ENCODE data around the gene LRFN4.
"Not testable (repeated sequence)": the region's sequence is repeated elsewhere in the genome, so short reads cannot be mapped to it uniquely, and the experiment has no call there.

LRFN4 gene

GRCh38 chr11:66820381-66820780 is 36.5 kb upstream of the LRFN4 start:
- no peak overlapping the region for H2AFZ ChIP-seq (ENCODE audit: low read depth, low read length, severe bottlenecking)
- H3K9me3 ChIP-seq (ENCODE audit: insufficient read depth, low read length), result no peaks in the 10 kb centered on the region
- H3K9ac ChIP-seq (ENCODE audit: low read length), result no peak overlapping the region
- no peaks in the 10 kb centered on the region for H3K27me3 ChIP-seq (ENCODE audit: low read length)
- H3K36me3 ChIP-seq (ENCODE audit: low read length), result no peaks in the 10 kb centered on the region; the same call in 1 of the 2 replicates
- TF ChIP-seq EZH2phosphoT487 (conservative IDR thresholded peaks at IDR 0.05; ENCODE audit: low read length), result no peak
- no peak for TF ChIP-seq CTCF (IDR thresholded peaks at IDR 0.05; ENCODE audit: insufficient read depth, low read length, poor library complexity, severe bottlenecking)
- H3F3A ChIP-seq (ENCODE audit: insufficient read depth), result no peaks in the 10 kb centered on the region
- H3K79me2 ChIP-seq (ENCODE audit: insufficient read depth, low read length), result no peaks in the 10 kb centered on the region
- H4K20me1 ChIP-seq (ENCODE audit: low read depth, low read length), result no peaks in the 10 kb centered on the region
- H3K4me2 ChIP-seq (ENCODE audit: low read depth, low read length, poor library complexity, severe bottlenecking), result no peak overlapping the region
- no peak overlapping the region for H3K27ac ChIP-seq (ENCODE audit: low read depth, low read length)
- H3K4me3 ChIP-seq (ENCODE audit: insufficient read depth, low read length, poor library complexity, severe bottlenecking), result no peak overlapping the region
- no peaks in the 10 kb centered on the region for H3K9me2 ChIP-seq (replicated peaks; ENCODE audit: insufficient read depth, low read length)

- no peak overlapping the region for H3K4me2 ChIP-seq (ENCODE audit: low read depth, low read length, poor library complexity, severe bottlenecking)
- no peaks in the 10 kb centered on the region for H3F3A ChIP-seq (ENCODE audit: insufficient read depth)
- no peak overlapping the region for H3K27ac ChIP-seq (ENCODE audit: low read depth, low read length)
- no peaks in the 10 kb centered on the region for H3K9me3 ChIP-seq (ENCODE audit: insufficient read depth, low read length)
- H3K79me2 ChIP-seq (ENCODE audit: insufficient read depth, low read length), result no peaks in the 10 kb centered on the region
- no peak for TF ChIP-seq CTCF (IDR thresholded peaks at IDR 0.05; ENCODE audit: insufficient read depth, low read length, poor library complexity, severe bottlenecking)
- TF ChIP-seq EZH2phosphoT487 (conservative IDR thresholded peaks at IDR 0.05; ENCODE audit: low read length), result no peak
- no peaks in the 10 kb centered on the region for H3K9me2 ChIP-seq (replicated peaks; ENCODE audit: insufficient read depth, low read length)
- H4K20me1 ChIP-seq (ENCODE audit: low read depth, low read length), result no peaks in the 10 kb centered on the region
- H3K27me3 ChIP-seq (ENCODE audit: low read length), result no peaks in the 10 kb centered on the region
- no peak overlapping the region for H2AFZ ChIP-seq (ENCODE audit: low read depth, low read length, severe bottlenecking)
- no peak overlapping the region for H3K9ac ChIP-seq (ENCODE audit: low read length)
- H3K36me3 ChIP-seq (ENCODE audit: low read length), result no peaks in the 10 kb centered on the region; the same call in 1 of the 2 replicates
- H3K4me3 ChIP-seq (ENCODE audit: insufficient read depth, low read length, poor library complexity, severe bottlenecking), result no peak overlapping the region
Observed at GRCh38 chr11:66820901-66821300, 36.0 kb upstream of the LRFN4 start.

GRCh38 chr11:66823700-66824099 is 33.2 kb upstream of the LRFN4 start:
- Histone ChIP-seq H3K9me2 (replicated peaks; ENCODE audit: insufficient read depth, low read length) (no peaks in the 10 kb centered on the region), H3K27me3 (ENCODE audit: low read length) (no peaks in the 10 kb centered on the region), H3K36me3 (ENCODE audit: low read length) (peaks cover 2% of the 10 kb centered on the region; the same call in 1 of the 2 replicates), H2AFZ (ENCODE audit: low read depth, low read length, severe bottlenecking) (no peak overlapping the region), H3K79me2 (ENCODE audit: insufficient read depth, low read length) (no peaks in the 10 kb centered on the region), H3F3A (ENCODE audit: insufficient read depth) (no peaks in the 10 kb centered on the region), H3K4me2 (ENCODE audit: low read depth, low read length, poor library complexity, severe bottlenecking) (no peak overlapping the region), H4K20me1 (ENCODE audit: low read depth, low read length) (no peaks in the 10 kb centered on the region), H3K9me3 (ENCODE audit: insufficient read depth, low read length) (no peaks in the 10 kb centered on the region), H3K4me3 (ENCODE audit: insufficient read depth, low read length, poor library complexity, severe bottlenecking) (no peak overlapping the region), H3K27ac (ENCODE audit: low read depth, low read length) (no peak overlapping the region), H3K9ac (ENCODE audit: low read length) (no peak overlapping the region)
- TF ChIP-seq EZH2phosphoT487 (conservative IDR thresholded peaks at IDR 0.05; ENCODE audit: low read length), result no peak
- TF ChIP-seq CTCF (IDR thresholded peaks at IDR 0.05; ENCODE audit: insufficient read depth, low read length, poor library complexity, severe bottlenecking), result no peak

GRCh38 chr11:66824573-66824972 is 32.3 kb upstream of the LRFN4 start:
- not testable (repeated sequence) for H3K27me3 ChIP-seq (ENCODE audit: low read length); H3K27ac ChIP-seq (ENCODE audit: low read depth, low read length); H3K79me2 ChIP-seq (ENCODE audit: insufficient read depth, low read length); H3F3A ChIP-seq (ENCODE audit: insufficient read depth); H3K9ac ChIP-seq (ENCODE audit: low read length); H3K4me3 ChIP-seq (ENCODE audit: insufficient read depth, low read length, poor library complexity, severe bottlenecking); H3K9me2 ChIP-seq (replicated peaks; ENCODE audit: insufficient read depth, low read length); H2AFZ ChIP-seq (ENCODE audit: low read depth, low read length, severe bottlenecking); H4K20me1 ChIP-seq (ENCODE audit: low read depth, low read length); H3K9me3 ChIP-seq (ENCODE audit: insufficient read depth, low read length); H3K36me3 ChIP-seq (ENCODE audit: low read length); H3K4me2 ChIP-seq (ENCODE audit: low read depth, low read length, poor library complexity, severe bottlenecking)
